ENCODE data around the gene SKAP2. TPM values are rescaled to one million over a fixed set of nuclear protein-coding genes. Genes with fewer than 3 reads are reported as not detected.

The SKAP2 gene
- total RNA-seq, 1 experiment from 2014 or later = 9.6 TPM

- no TSS peak for BruUV-seq (replicated peaks)
- peak overlapping the region; percentile 39 for H3K4me2 ChIP-seq (ENCODE audit: low read length)
- CTCF ChIA-PET = interaction anchor here (1.1 to 1.5 kb wide), 2 partner anchors 306 to 310 kb away, joined by 4 to 11 read pairs; no protein-coding TSS in a partner anchor
Measured at GRCh38 chr7:26675143-26675887, 189.1 kb downstream of the SKAP2 start.

GRCh38 chr7:26673858-26674257, 190.5 kb downstream of the SKAP2 start:
- H3K4me1 ChIP-seq (ENCODE audit: insufficient read depth, low read length) = peaks cover 32% of the 10 kb centered on the region
- ChIA-PET POLR2A (ENCODE audit: unreplicated experiment) (no interaction called here), CTCF (no interaction called here)
- H3K9ac ChIP-seq (ENCODE audit: low read length) = no peak overlapping the region
- no peak overlapping the region for H2AFZ ChIP-seq (ENCODE audit: low read length)
- no peak overlapping the region for H3K4me3 ChIP-seq (ENCODE audit: low read length)
- no peaks in the 10 kb centered on the region for H3K27me3 ChIP-seq (ENCODE audit: low read length)
- H3K79me2 ChIP-seq (ENCODE audit: low read length) = no peaks in the 10 kb centered on the region
- no peaks in the 10 kb centered on the region for H3K36me3 ChIP-seq (ENCODE audit: low read depth, low read length)
- no peak for ATAC-seq
- H4K20me1 ChIP-seq (ENCODE audit: low read length) = no peaks in the 10 kb centered on the region
- no peak overlapping the region for H3K4me2 ChIP-seq (ENCODE audit: low read length)
- no peaks in the 10 kb centered on the region for H3K9me3 ChIP-seq (ENCODE audit: low read length)
- DNase-seq = no peak
- no TSS peak for BruUV-seq (replicated peaks)
- intact Hi-C loops (cut with micrococcal nuclease) = loop anchor here (10.0 kb wide), 1 partner anchor 599 kb away; no protein-coding TSS in a partner anchor
- H3K27ac ChIP-seq (ENCODE audit: low read length) = no peak overlapping the region
- H3K9me2 ChIP-seq (replicated peaks; ENCODE audit: low read length) = no peaks in the 10 kb centered on the region
- no peak for TF ChIP-seq EZH2phosphoT487 (IDR thresholded peaks at IDR 0.05; ENCODE audit: borderline replicate concordance, low read length)
- TF ChIP-seq, protein P1, sequence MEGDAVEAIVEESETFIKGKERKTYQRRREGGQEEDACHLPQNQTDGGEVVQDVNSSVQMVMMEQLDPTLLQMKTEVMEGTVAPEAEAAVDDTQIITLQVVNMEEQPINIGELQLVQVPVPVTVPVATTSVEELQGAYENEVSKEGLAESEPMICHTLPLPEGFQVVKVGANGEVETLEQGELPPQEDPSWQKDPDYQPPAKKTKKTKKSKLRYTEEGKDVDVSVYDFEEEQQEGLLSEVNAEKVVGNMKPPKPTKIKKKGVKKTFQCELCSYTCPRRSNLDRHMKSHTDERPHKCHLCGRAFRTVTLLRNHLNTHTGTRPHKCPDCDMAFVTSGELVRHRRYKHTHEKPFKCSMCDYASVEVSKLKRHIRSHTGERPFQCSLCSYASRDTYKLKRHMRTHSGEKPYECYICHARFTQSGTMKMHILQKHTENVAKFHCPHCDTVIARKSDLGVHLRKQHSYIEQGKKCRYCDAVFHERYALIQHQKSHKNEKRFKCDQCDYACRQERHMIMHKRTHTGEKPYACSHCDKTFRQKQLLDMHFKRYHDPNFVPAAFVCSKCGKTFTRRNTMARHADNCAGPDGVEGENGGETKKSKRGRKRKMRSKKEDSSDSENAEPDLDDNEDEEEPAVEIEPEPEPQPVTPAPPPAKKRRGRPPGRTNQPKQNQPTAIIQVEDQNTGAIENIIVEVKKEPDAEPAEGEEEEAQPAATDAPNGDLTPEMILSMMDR (conservative IDR thresholded peaks at IDR 0.05; ENCODE audit: low read depth, low read length) = no peak
- TF ChIP-seq EZH2 (IDR thresholded peaks at IDR 0.05; ENCODE audit: low read length, unreplicated experiment) = no peak
- no peaks in the 10 kb centered on the region for H3F3A ChIP-seq (ENCODE audit: low read length, unreplicated experiment)

More at GRCh38 chr7:26675143-26675887, 189.1 kb downstream of the SKAP2 start:
- no peak overlapping the region for H3K9ac ChIP-seq (ENCODE audit: low read length)
- H3K9me2 ChIP-seq (replicated peaks; ENCODE audit: low read length) = no peaks in the 10 kb centered on the region
- H3K27me3 ChIP-seq (ENCODE audit: low read length) = no peaks in the 10 kb centered on the region
- H3F3A ChIP-seq (ENCODE audit: low read length, unreplicated experiment) = no peaks in the 10 kb centered on the region
- no peaks in the 10 kb centered on the region for H4K20me1 ChIP-seq (ENCODE audit: low read length)
- DNase-seq = peak; percentile 90
- intact Hi-C loops (cut with micrococcal nuclease) = loop anchor here (10.0 kb wide), 1 partner anchor 601 kb away; no protein-coding TSS in a partner anchor
- peak; percentile 98 for ATAC-seq
- no peak overlapping the region for H3K4me3 ChIP-seq (ENCODE audit: low read length)
- POLR2A ChIA-PET (ENCODE audit: unreplicated experiment) = no interaction called here
- H2AFZ ChIP-seq (ENCODE audit: low read length) = no peak overlapping the region
- no peaks in the 10 kb centered on the region for H3K79me2 ChIP-seq (ENCODE audit: low read length)
- no peaks in the 10 kb centered on the region for H3K36me3 ChIP-seq (ENCODE audit: low read depth, low read length)
- H3K9me3 ChIP-seq (ENCODE audit: low read length) = no peaks in the 10 kb centered on the region
- H3K4me1 ChIP-seq (ENCODE audit: insufficient read depth, low read length) = peaks cover 29% of the 10 kb centered on the region
- TF ChIP-seq, protein P1 (conservative IDR thresholded peaks at IDR 0.05; ENCODE audit: low read depth, low read length) = no peak
- TF ChIP-seq EZH2phosphoT487 (IDR thresholded peaks at IDR 0.05; ENCODE audit: borderline replicate concordance, low read length) (no peak), EZH2 (IDR thresholded peaks at IDR 0.05; ENCODE audit: low read length, unreplicated experiment) (no peak)
- peak overlapping the region; percentile 39 for H3K27ac ChIP-seq (ENCODE audit: low read length)

DNA sequence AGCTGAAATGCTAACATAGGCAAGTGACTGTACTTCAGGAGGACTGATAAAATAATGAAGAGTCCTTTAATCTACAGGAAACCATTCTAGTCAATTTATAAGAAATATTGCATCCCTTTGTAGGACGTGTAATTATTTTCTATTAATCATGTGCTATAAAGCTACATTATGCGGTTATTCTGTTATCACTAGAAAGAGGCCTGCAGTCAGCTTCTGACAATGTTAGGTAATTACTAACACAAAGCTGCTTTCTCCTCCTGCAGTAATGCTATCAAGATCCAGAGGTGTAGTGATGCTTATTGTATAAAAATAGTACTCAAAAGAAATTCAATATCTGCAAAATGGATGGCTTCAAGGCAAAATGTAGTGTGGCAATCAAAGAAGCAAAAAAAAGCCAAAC, 191.1 kb downstream of the SKAP2 start:
- Histone ChIP-seq H3K4me3 (ENCODE audit: low read length) (no peak overlapping the region), H3F3A (ENCODE audit: low read length, unreplicated experiment) (no peaks in the 10 kb centered on the region), H3K27me3 (ENCODE audit: low read length) (no peaks in the 10 kb centered on the region), H3K9me2 (replicated peaks; ENCODE audit: low read length) (no peaks in the 10 kb centered on the region), H3K4me2 (ENCODE audit: low read length) (no peak overlapping the region), H3K9me3 (ENCODE audit: low read length) (no peaks in the 10 kb centered on the region), H3K27ac (ENCODE audit: low read length) (no peak overlapping the region), H3K4me1 (ENCODE audit: insufficient read depth, low read length) (peaks cover 32% of the 10 kb centered on the region), H3K9ac (ENCODE audit: low read length) (no peak overlapping the region), H4K20me1 (ENCODE audit: low read length) (no peaks in the 10 kb centered on the region), H3K79me2 (ENCODE audit: low read length) (no peaks in the 10 kb centered on the region), H3K36me3 (ENCODE audit: low read depth, low read length) (no peaks in the 10 kb centered on the region), H2AFZ (ENCODE audit: low read length) (no peak overlapping the region)
- DNase-seq = no peak
- CTCF ChIA-PET = no interaction called here
- intact Hi-C loops (cut with micrococcal nuclease) = loop anchor here (10.0 kb wide), 1 partner anchor 598 kb away; no protein-coding TSS in a partner anchor
- TF ChIP-seq, protein P1 (conservative IDR thresholded peaks at IDR 0.05; ENCODE audit: low read depth, low read length) = no peak
- no peak for TF ChIP-seq EZH2 (IDR thresholded peaks at IDR 0.05; ENCODE audit: low read length, unreplicated experiment)
- no peak for TF ChIP-seq EZH2phosphoT487 (IDR thresholded peaks at IDR 0.05; ENCODE audit: borderline replicate concordance, low read length)
- no peak for ATAC-seq
- BruUV-seq (replicated peaks) = no TSS peak
- POLR2A ChIA-PET (ENCODE audit: unreplicated experiment) = interaction anchor here (0.6 kb wide), 1 partner anchor 1364 kb away, joined by 5 read pairs; no protein-coding TSS in a partner anchor
